Pancreas (tissue), 10 donors: ENCODE data around the gene ZNF26. TPM values are rescaled to one million over a fixed set of nuclear protein-coding genes. Genes with fewer than 3 reads are reported as not detected.
"Not testable (repeated sequence)": the region's sequence is repeated elsewhere in the genome, so short reads cannot be mapped to it uniquely, and the experiment has no call there.

Experiments used
- ATAC-seq, 4 donors: fragments of 200-7000 bp; cut with Tn5 transposase; one replicate each; pipeline versions ENCODE4 v1.8.0 to v1.9.1; 2020; ENCODE audit warnings: mild to moderate bottlenecking in 4 of 4, moderate library complexity in 4 of 4
- DNase-seq, 6 donors: peaks; one replicate each; pipeline ENCODE4 v3.0.0-alpha.2; 2020
- FAIRE-seq: peaks from 2 replicates; lab custom pipeline; 2012; peaks lifted over from hg19 to GRCh38; lab: Jason Lieb, UNC
- H3K27ac ChIP-seq, 4 donors: fragments of 200-600 bp; sonication (generic); 1 replicate in 3 of 4; 2 replicates in 1 of 4; pipeline versions ENCODE4 v1.5.0 to v1.8.0; 2020
- H3K27me3 ChIP-seq, 4 donors: fragments of 200-600 bp; one replicate each; pipeline ENCODE4 v1.8.0; 2021
- H3K36me3 ChIP-seq, 3 donors: fragments of 200-600 bp; sonication (generic) in 1 of 3; one replicate each; pipeline versions ENCODE4 v1.5.0 to v1.8.0; 2020 to 2021
- H3K4me1 ChIP-seq, 3 donors: fragments of 200-600 bp; one replicate each; pipeline ENCODE4 v1.8.0; 2021
- H3K4me3 ChIP-seq, 4 donors: fragments of 200-600 bp; sonication (generic) in 2 of 4; one replicate each; pipeline versions ENCODE4 v1.5.0 to v1.8.0; 2020 to 2021
- H3K9me3 ChIP-seq, 4 donors: fragments of 200-600 bp; one replicate each; pipeline ENCODE4 v1.8.0; 2021
- CTCF ChIP-seq, 4 donors: fragments of 200-600 bp; sonication (generic) in 3 of 4; IDR thresholded peaks; one replicate each; pipeline versions ENCODE4 v1.5.0 to v1.8.0; 2021; ENCODE audit warnings: antibody characterized with exemption in 4 of 4
- WGBS, 2 donors: extraction: QIAGEN DNeasy Blood & Tissue Kit; methylation state at CpG; one replicate each; pipeline ENCODE4 v1.1.7; 2013; 5-methylcytosine and 5-hydroxymethylcytosine counted together
- intact Hi-C, 3 donors: fragments of 100-400 bp; cut with DNase I; formaldehyde crosslinking; loops; one replicate each; pipeline versions ENCODE4 v1.11.1 to v1.14.2; 2022
- polyA plus RNA-seq, 2 donors: library from polyadenylated mRNA; stranded (reverse); fragments of 200-250 nt; gene quantifications; one replicate each; pipeline ENCODE4 v1.2.3, GENCODE V29; 2013
- total RNA-seq, 6 donors: library from RNA; stranded (reverse); fragmentation: NEBNext Ultra II Directional in 4 of 6; extraction: Animal tissue kit (Norgen Biotek cat#: 25700) in 4 of 6; gene quantifications; one replicate each; pipeline versions ENCODE4 v1.2.1 to v1.2.4, GENCODE V29; 2021 to 2023
- donor health status: healthy with polysubstance abuse.
- donor health status: DM: no; HTN: no; CAD: no; lungs with moderate emphysema.
- donor health status: DM: no; HTN: no; CAD: no.
- donor health status: control.
- donor health status: control.
- donor health status: Bipolar disorder and iron deficiency.
- donor health status: DM: yes; HTN: yes; CAD: no.
- donor health status: DM: no; HTN: no; CAD: no.
- donor health status: DM: no; HTN: no; CAD: no.
- donor health status: DM: yes; HTN: yes; CAD: no.

The ZNF26 gene
- total and polyA plus RNA-seq, 8 donors: 4.8 to 7.9 (median 6.0) TPM

GRCh38 chr12:132966676-132967415, 19.3 kb upstream of the ZNF26 start:
- no peak for TF ChIP-seq CTCF (IDR thresholded peaks at IDR 0.05)
- no peak for ATAC-seq
- intact Hi-C loops: no loop called here
- 93 to 94% methylated on average over 11 to 12 of the region's 12 CpGs for WGBS, 2 donors
- Histone ChIP-seq H3K27ac (no peak overlapping the region), H3K9me3 (no peaks in the 10 kb centered on the region), H3K27me3 (no peaks in the 10 kb centered on the region), H3K36me3 (no peaks in the 10 kb centered on the region), H3K4me1 (no peaks in the 10 kb centered on the region), H3K4me3 (no peak overlapping the region)
- FAIRE-seq: no peak
- no peak for DNase-seq

- no peak for FAIRE-seq
- intact Hi-C loops: no loop called here
- ATAC-seq: no peak
- Histone ChIP-seq H3K36me3 (no peaks in the 10 kb centered on the region), H3K4me1 (no peaks in the 10 kb centered on the region), H3K27ac (no peak overlapping the region), H3K9me3 (no peaks in the 10 kb centered on the region), H3K27me3 (no peaks in the 10 kb centered on the region), H3K4me3 (no peak overlapping the region)
- WGBS, 2 donors: 90% methylated on average over 21 of the region's 21 CpGs
- TF ChIP-seq CTCF (IDR thresholded peaks at IDR 0.05): no peak
- no peak for DNase-seq
These were observed 18.4 kb upstream of the ZNF26 start for GRCh38 chr12:132967736-132968135.

- no peak for FAIRE-seq
- 66 to 67% methylated on average over 1 of the region's 1 CpG for WGBS, 2 donors
- Histone ChIP-seq H3K4me3 (no peak overlapping the region), H3K27ac (no peak overlapping the region), H3K9me3 (no peaks in the 10 kb centered on the region), H3K27me3 (no peaks in the 10 kb centered on the region), H3K4me1 (no peaks in the 10 kb centered on the region), H3K36me3 (no peaks in the 10 kb centered on the region)
- no peak for ATAC-seq
- TF ChIP-seq CTCF (IDR thresholded peaks at IDR 0.05): no peak
- no peak for DNase-seq
- intact Hi-C loops: no loop called here
These were observed 13.8 kb upstream of the ZNF26 start for GRCh38 chr12:132972374-132972773.

GRCh38 chr12:132976870-132977269, 9.3 kb upstream of the ZNF26 start:
- H3K9me3 ChIP-seq, intact Hi-C loops, H3K27ac ChIP-seq, ATAC-seq, H3K27me3 ChIP-seq, H3K4me1 ChIP-seq, FAIRE-seq, H3K4me3 ChIP-seq, H3K36me3 ChIP-seq: not testable (repeated sequence)
- peak in 1 of 6 donors; percentile 35 for DNase-seq
- 25 to 27% methylated on average over 13 of the region's 13 CpGs for WGBS, 2 donors

- Histone ChIP-seq H3K36me3 (no peaks in the 10 kb centered on the region), H3K9me3 (no peaks in the 10 kb centered on the region), H3K4me1 (peaks cover 0 to 6% (median 0%) of the 10 kb centered on the region in 3 donors), H3K4me3 (peak overlapping the region; percentile 79 to 95 (median 94)), H3K27ac (peak overlapping the region in 2 of 4 donors; percentile 56 to 74), H3K27me3 (no peaks in the 10 kb centered on the region)
- FAIRE-seq (no peak), DNase-seq (no peak), ATAC-seq (peak in 3 of 4 donors; percentile 2 to 17 (median 6))
- TF ChIP-seq CTCF (IDR thresholded peaks at IDR 0.05): no peak
- WGBS, 2 donors: 2 to 3% methylated on average over 11 of the region's 11 CpGs
- intact Hi-C loops: no loop called here
These were observed 688 bp downstream of the ZNF26 start for GRCh38 chr12:132986885-132987225.
